HT1080 (cell line): ENCODE results near the gene BMPR1B. TPM values are rescaled to one million over a fixed set of nuclear protein-coding genes. Genes with fewer than 3 reads are reported as not detected.
"Not testable (repeated sequence)": the region's sequence is repeated elsewhere in the genome, so short reads cannot be mapped to it uniquely, and the experiment has no call there.

ENCODE experiments used
- DNase-seq: peaks from one replicate; pipeline ENCODE4 v3.0.0-alpha.2; 2015; ENCODE audit warnings: low read depth
- total RNA-seq: library from RNA; depleted of rRNA; stranded (reverse); fragments of >200 nt; shearing (Covaris generic); gene quantifications from 2 replicates; pipeline ENCODE4 v1.2.3, GENCODE V29; 2014

BMPR1B gene
- total RNA-seq, 1 experiment from 2014 or later, result 3.2 TPM

DNA sequence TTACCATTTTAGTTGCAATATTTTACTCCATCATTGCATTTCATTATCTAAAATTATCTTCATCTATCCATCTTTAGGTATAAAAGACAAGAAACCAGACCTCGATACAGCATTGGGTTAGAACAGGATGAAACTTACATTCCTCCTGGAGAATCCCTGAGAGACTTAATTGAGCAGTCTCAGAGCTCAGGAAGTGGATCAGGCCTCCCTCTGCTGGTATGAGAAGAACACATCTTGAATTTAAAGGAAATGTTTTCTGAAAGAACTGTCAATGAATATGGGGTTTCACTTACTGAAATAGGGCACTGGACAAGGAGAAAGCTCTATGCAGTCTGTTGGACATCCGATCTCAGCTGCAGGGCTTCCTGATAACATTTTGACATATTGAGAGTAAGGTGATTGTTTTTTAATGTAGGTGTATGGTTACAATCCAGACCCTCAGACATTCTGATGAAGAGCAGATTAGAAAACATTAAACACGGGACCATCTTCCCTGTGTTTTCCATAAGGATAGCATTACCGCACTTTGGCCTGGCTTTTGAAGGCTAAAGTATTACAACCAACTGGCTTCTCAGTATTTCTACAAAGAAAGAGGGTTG lies 367.2 kb downstream of the BMPR1B start:
- peak; percentile 48 for DNase-seq

GRCh38 chr4:95129031-95129430 lies 371.3 kb downstream of the BMPR1B start:
- no peak for DNase-seq

GRCh38 chr4:95129821-95130311 lies 372.1 kb downstream of the BMPR1B start:
- DNase-seq, result peak; percentile 96

DNA sequence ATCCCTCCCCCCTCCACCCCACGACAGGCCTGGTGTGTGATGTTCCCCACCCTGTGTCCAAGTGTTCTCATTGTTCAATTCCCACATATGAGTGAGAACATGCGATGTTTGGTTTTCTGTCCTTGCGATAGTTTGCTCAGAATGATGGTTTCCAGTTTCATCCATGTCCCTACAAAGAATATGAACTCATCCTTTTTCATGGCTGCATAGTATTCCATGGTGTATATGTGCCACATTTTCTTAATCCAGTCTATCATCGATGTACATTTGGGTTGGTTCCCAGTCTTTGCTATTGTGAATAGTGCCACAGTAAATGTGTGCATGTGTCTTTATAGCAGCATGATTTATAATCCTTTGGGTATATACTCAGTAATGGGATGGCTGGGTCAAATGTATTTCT lies 376.3 kb downstream of the BMPR1B start:
- not testable (repeated sequence) for DNase-seq

GRCh38 chr4:95139424-95139823 lies 381.7 kb downstream of the BMPR1B start:
- DNase-seq, result not testable (repeated sequence)

- DNase-seq, result peak; percentile 33
These were observed 383.6 kb downstream of the BMPR1B start for GRCh38 chr4:95141361-95141760.

GRCh38 chr4:95142932-95143331 lies 385.2 kb downstream of the BMPR1B start:
- DNase-seq, result no peak

DNA sequence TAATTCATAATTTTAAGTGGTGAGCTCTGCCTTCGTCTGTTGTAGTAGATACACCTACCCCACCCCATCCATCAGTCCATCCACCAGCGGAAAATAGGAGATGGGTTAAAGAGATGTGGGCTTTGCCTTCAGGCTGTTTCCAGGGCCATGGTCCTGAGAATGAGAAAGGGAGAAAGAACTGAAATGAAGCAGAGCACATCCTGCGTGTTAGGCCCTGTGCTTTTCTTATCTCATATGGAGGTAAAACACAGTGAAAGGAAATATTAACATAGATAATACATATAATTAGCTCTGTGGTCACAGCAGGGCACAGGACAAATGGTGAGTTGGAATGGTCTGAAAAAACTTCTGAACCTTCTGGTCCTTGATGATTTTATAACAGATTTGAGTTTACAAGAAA lies 393.5 kb downstream of the BMPR1B start:
- no peak for DNase-seq

DNA sequence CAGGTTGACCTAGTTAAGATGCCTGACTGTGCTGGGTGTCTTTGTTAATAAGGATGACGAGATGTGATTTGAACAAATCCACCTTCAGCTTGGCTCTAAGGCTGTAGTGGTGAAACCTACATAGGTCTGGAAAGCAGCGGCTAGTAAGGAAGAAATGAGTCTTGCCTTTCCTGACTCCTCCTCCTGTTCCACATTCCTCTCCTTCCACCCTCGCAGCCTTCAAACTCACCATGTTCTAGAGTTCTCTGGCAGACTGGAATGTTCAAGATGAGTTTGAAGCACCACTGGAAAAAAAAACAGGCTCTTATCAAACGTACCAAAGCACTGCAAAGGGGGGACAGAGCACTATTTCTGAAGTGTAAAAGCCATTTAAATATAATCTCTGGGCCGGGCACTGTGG lies 395.4 kb downstream of the BMPR1B start:
- DNase-seq, result no peak

GRCh38 chr4:95155759-95156451 lies 398.1 kb downstream of the BMPR1B start:
- peak; percentile 60 for DNase-seq

DNA sequence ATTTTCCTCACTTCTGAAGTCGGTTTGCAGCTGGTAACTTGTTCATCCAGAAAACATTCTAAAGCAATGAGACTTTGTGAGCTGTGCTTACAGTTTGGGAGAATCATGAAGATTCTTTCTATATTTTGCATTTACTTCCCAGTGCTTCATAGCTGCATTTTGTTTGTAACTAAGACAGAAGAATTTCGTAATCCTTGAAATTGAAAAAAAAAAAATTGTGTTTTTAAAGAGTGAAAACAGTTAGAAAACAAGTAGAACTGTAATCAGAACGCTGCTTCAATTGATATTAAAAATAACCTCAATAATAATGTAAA lies 398.7 kb downstream of the BMPR1B start:
- no peak for DNase-seq

DNA sequence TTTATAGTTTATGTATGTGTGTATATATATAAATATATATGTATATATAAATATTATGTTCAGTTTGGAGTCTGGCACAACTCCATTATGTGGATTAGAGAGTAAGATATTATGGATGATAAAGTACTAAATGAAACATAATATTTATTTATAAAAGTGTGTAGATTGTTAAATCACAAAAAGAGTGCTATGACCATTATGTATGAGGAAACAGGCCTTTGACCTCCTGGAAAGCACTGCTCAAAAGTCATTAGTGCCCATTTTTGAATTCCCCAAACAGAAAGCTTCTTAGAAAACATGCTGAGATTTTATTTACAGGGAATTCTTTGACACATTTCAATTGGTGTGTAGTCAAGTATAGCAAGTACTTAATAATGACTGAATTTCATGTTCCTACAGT lies 399.8 kb downstream of the BMPR1B start:
- no peak for DNase-seq

GRCh38 chr4:95158045-95158444 lies 400.3 kb downstream of the BMPR1B start:
- no peak for DNase-seq

DNA sequence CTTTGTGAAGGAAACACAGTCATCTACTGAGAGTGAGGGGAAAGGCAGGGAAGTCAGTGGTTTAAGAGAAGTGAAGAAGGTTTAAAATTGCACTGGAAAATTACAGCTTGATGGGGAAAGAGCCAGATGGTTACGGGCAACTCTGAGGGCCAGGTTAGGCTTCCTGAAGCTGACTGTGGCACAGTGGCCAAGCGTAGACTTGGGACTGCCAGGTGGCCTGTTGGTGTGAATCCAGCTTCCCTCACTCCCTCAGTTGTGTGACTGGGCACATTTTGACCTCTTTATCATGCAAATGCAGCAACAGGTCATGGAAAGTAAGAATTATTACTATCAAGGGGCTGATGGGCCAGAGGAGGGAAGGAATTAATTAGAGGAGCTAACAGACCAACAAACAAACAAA lies 400.9 kb downstream of the BMPR1B start:
- DNase-seq, result no peak

GRCh38 chr4:95159384-95159783 lies 401.6 kb downstream of the BMPR1B start:
- no peak for DNase-seq

- no peak for DNase-seq
These were observed 404.2 kb downstream of the BMPR1B start for GRCh38 chr4:95161781-95162469.

GRCh38 chr4:95162867-95163266 lies 405.1 kb downstream of the BMPR1B start:
- DNase-seq, result no peak

GRCh38 chr4:95165926-95166524 lies 408.3 kb downstream of the BMPR1B start:
- DNase-seq, result peak; percentile 53

DNA sequence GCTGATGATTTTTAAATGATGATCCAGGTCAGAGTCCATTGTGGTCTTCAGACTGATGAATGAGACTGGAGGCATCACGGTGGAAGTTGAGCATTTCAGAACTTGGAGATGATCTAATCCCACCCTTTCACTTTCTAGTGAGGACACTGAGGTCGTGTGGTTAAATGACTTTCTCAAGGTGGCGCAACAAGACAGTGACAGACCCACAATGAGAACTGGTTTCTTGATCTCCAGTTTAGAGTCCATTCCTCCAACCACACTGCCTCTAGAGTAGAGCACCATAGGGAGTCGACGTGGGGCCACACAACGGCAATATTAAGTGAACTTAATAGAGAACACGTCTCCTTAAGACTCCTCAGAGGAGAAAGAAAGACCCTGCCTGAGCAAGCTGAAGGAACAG lies 410.1 kb downstream of the BMPR1B start:
- DNase-seq, result no peak

DNA sequence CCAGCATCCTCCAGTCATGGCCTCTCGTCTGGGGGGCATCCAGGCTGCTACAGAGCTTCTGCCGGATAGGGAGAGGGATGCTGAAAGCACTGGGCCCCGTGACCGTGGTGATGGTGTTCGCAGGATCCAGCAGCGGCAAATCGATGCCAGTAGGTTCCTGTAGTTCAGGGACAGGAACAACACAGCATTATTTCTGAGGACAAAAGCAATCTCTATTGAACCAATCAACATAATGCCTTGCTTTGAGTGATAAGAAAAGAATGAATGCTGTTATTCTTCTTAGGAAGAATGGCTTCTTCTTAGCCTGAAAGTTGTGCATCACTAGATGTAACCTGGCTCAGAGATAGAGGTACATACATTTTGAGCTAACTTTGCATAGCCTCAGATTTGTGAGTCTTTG lies 412.4 kb downstream of the BMPR1B start:
- DNase-seq, result no peak

DNA sequence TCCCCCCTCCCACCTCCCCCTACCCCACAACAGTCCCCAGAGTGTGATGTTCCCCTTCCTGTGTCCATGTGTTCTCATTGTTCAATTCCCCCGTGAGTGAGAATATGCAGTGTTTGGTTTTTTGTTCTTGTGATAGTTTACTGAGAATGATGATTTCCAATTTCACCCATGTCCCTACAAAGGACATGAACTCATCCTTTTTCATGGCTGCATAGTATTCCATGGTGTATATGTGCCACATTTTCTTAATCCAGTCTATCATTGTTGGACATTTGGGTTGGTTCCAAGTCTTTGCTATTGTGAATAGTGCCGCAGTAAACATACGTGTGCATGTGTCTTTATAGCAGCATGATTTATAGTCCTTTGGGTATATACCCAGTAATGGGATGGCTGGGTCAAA lies 413.6 kb downstream of the BMPR1B start:
- not testable (repeated sequence) for DNase-seq

- DNase-seq, result no peak
These were observed 421.2 kb downstream of the BMPR1B start for GRCh38 chr4:95178938-95179337.
